Fibroblast of lung (primary cell): ENCODE data around the gene SMC1B. TPM values are rescaled to one million over a fixed set of nuclear protein-coding genes. Genes with fewer than 3 reads are reported as not detected.

ENCODE experiments used
- DNase-seq, 2 donors: peaks; one replicate each; pipeline versions ENCODE4 v3.0.0 to v3.0.0-alpha.2; 2010; ENCODE audit warnings: low read depth in 2 of 2
- H2AFZ ChIP-seq: 2 replicates; pipeline ENCODE4 v1.5.1; 2012; ENCODE audit warnings: low read length, control low read depth, inconsistent platforms
- H3K27ac ChIP-seq: 2 replicates; pipeline ENCODE4 v1.5.1; 2011; ENCODE audit warnings: low read length, control low read depth; ENCODE audit not compliant: insufficient read depth
- H3K27me3 ChIP-seq: 2 replicates; pipeline ENCODE4 v1.5.1; 2011; ENCODE audit warnings: mild to moderate bottlenecking, low read length; ENCODE audit not compliant: control insufficient read depth, insufficient read depth
- H3K36me3 ChIP-seq: 2 replicates; pipeline ENCODE4 v1.5.1; 2011; ENCODE audit warnings: low read length; ENCODE audit not compliant: control insufficient read depth, insufficient read depth
- H3K4me1 ChIP-seq: 2 replicates; pipeline ENCODE4 v1.5.1; 2011; ENCODE audit warnings: low read length; ENCODE audit not compliant: control insufficient read depth, insufficient read depth; ENCODE audit errors: extremely low read depth
- H3K4me2 ChIP-seq: 2 replicates; pipeline ENCODE4 v1.5.1; 2011; ENCODE audit warnings: low read length, control low read depth; ENCODE audit not compliant: insufficient read depth; ENCODE audit errors: extremely low read depth
- H3K4me3 ChIP-seq, 4 experiments: fragments of 200-600 bp in 1 of 4; sonication (generic) in 1 of 4; replicated peaks in 1 of 4; 2 replicates each; pipeline ENCODE4 v1.5.1; 2011 to 2016; ENCODE audit warnings: low read length in 4 of 4, low read depth in 3 of 4, mild to moderate bottlenecking in 3 of 4, control low read depth in 2 of 4, inconsistent platforms in 1 of 4, mixed read lengths in 1 of 4; ENCODE audit not compliant: insufficient read depth in 1 of 4; ENCODE audit errors: control extremely low read depth in 1 of 4
- H3K79me2 ChIP-seq: 2 replicates; pipeline ENCODE4 v1.5.1; 2012; ENCODE audit warnings: mild to moderate bottlenecking, low read length, inconsistent platforms; ENCODE audit not compliant: control insufficient read depth, insufficient read depth
- H3K9ac ChIP-seq: 2 replicates; pipeline ENCODE4 v1.5.1; 2011; ENCODE audit warnings: mild to moderate bottlenecking, low read length, control low read depth; ENCODE audit not compliant: insufficient read depth
- H3K9me3 ChIP-seq: 2 replicates; pipeline ENCODE4 v1.5.1; 2012; ENCODE audit warnings: low read depth, low read length; ENCODE audit not compliant: control insufficient read depth, insufficient read depth
- H4K20me1 ChIP-seq: 2 replicates; pipeline ENCODE4 v1.5.1; 2011; ENCODE audit warnings: low read length; ENCODE audit not compliant: control insufficient read depth, insufficient read depth; ENCODE audit errors: extremely low read depth
- EZH2 ChIP-seq: IDR thresholded peaks from 2 replicates; pipeline ENCODE4 v1.5.1; 2012; ENCODE audit warnings: low read length, control low read depth, mild to moderate bottlenecking; ENCODE audit errors: missing control alignments
- polyA plus RNA-seq, 2 donors: library from polyadenylated mRNA; depleted of rRNA in 1 of 2; stranded (reverse) in 1 of 2; unstranded in 1 of 2; fragments of >200 nt; gene quantifications; 2 replicates each; pipeline ENCODE4 v1.2.1, GENCODE V29; 2011 to 2012; ENCODE audit warnings: missing spikeins in 1 of 2
- total RNA-seq: library from RNA; depleted of rRNA; stranded (reverse); fragments of >200 nt; gene quantifications from 2 replicates; pipeline ENCODE4 v1.2.1, GENCODE V29; 2014
- TF ChIP-seq, protein P1 (sequence below), 2 donors: IDR thresholded peaks in 1 of 2; conservative IDR thresholded peaks in 1 of 2; 1 replicate in 1 of 2; 2 replicates in 1 of 2; pipeline ENCODE4 v1.5.1; 2011 to 2012; ENCODE audit warnings: low read length in 2 of 2, control low read depth in 1 of 2, inconsistent platforms in 1 of 2, low read depth in 1 of 2, mild to moderate bottlenecking in 1 of 2

The SMC1B gene
- total and polyA plus RNA-seq, 2 donors (not counting 1 experiment from before 2014, with no cell fraction given) = not detected

DNA sequence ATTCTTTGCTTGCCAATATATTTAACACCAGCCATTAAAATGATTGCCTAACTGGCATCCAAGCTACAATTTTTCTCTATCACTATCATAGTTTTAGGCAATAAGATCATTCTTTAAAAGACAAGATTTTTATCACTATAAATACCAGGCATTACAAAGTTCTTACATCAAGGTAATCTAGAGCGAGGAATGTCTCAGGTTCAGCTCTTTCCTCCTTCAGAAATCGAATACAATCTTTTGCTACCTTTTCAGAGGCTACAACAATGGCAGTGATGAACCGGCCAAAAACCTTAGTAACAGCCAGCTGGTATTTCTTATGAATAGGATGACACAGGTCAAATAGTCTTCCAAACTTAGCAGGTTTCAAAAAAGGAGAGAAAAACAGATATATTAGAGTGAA lies 23.9 kb downstream of the SMC1B start:
- Histone ChIP-seq H3K79me2 (no peaks in the 10 kb centered on the region), H3K36me3 (no peaks in the 10 kb centered on the region), H3K4me1 (no peaks in the 10 kb centered on the region), H3K4me2 (no peak overlapping the region), H3K27me3 (peaks cover 3% of the 10 kb centered on the region), H3K9ac (no peak overlapping the region), H3K9me3 (no peaks in the 10 kb centered on the region), H3K4me3 (no peak overlapping the region), H3K27ac (no peak overlapping the region), H2AFZ (no peak overlapping the region), H4K20me1 (no peaks in the 10 kb centered on the region)
- no peak for TF ChIP-seq EZH2
- TF ChIP-seq, protein P1, sequence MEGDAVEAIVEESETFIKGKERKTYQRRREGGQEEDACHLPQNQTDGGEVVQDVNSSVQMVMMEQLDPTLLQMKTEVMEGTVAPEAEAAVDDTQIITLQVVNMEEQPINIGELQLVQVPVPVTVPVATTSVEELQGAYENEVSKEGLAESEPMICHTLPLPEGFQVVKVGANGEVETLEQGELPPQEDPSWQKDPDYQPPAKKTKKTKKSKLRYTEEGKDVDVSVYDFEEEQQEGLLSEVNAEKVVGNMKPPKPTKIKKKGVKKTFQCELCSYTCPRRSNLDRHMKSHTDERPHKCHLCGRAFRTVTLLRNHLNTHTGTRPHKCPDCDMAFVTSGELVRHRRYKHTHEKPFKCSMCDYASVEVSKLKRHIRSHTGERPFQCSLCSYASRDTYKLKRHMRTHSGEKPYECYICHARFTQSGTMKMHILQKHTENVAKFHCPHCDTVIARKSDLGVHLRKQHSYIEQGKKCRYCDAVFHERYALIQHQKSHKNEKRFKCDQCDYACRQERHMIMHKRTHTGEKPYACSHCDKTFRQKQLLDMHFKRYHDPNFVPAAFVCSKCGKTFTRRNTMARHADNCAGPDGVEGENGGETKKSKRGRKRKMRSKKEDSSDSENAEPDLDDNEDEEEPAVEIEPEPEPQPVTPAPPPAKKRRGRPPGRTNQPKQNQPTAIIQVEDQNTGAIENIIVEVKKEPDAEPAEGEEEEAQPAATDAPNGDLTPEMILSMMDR (conservative IDR thresholded peaks at IDR 0.05 in 1 of 2, IDR thresholded peaks at IDR 0.05 in 1 of 2; ENCODE audit: low read depth in 1 of 2, low read length in 2 of 2) = no peak
- no peak for DNase-seq

DNA sequence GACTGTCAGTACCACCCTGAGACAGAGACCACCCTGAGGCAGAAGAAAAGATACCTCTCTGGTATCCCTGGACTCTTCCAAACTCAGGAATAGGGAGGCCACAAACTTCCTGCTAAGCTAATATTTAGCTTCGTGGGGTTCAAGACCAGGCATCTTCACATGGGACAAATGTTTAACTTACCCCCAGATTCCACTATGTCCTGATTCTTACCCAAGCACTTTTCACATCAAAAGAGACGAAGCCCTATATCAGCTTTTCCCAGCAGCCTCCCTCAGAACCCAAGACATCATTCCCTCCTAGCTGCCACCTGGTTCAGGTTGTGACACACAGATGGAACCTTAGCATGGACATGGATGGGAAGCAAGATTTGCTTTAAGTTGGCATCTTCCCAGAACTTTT lies 32.1 kb downstream of the SMC1B start:
- Histone ChIP-seq H3K4me3 (no peak overlapping the region), H3K27me3 (no peaks in the 10 kb centered on the region), H2AFZ (no peak overlapping the region), H4K20me1 (no peaks in the 10 kb centered on the region), H3K36me3 (no peaks in the 10 kb centered on the region), H3K4me1 (no peaks in the 10 kb centered on the region), H3K9me3 (no peaks in the 10 kb centered on the region), H3K9ac (no peak overlapping the region), H3K4me2 (no peak overlapping the region), H3K27ac (no peak overlapping the region), H3K79me2 (no peaks in the 10 kb centered on the region)
- DNase-seq = no peak
- TF ChIP-seq EZH2 = no peak
- TF ChIP-seq, protein P1 (conservative IDR thresholded peaks at IDR 0.05 in 1 of 2, IDR thresholded peaks at IDR 0.05 in 1 of 2; ENCODE audit: low read depth in 1 of 2, low read length in 2 of 2) = no peak

DNA sequence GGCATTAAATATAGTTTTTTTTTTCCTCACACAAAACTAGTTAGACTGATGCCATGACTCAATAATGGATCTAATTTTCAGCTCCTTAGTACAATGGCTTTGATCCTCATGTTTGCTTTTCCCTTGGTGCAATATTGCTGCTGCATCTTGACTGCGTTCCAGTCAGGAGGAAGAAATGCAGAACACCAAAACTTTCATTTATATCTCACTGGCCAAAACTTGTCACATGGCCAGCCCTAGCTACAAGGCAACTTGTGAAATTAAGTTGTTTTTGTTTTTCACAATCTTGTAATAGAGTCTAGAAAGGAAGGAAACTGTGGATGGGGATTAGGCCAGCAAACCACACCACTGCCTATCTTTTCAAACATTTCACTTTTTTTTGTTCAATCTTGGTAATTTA lies 36.7 kb downstream of the SMC1B start:
- H3K9ac ChIP-seq = no peak overlapping the region
- H4K20me1 ChIP-seq = no peaks in the 10 kb centered on the region
- peak in 1 of 2 donors; percentile 8 for DNase-seq
- no peaks in the 10 kb centered on the region for H3K36me3 ChIP-seq
- no peaks in the 10 kb centered on the region for H3K4me1 ChIP-seq
- H3K9me3 ChIP-seq = no peaks in the 10 kb centered on the region
- no peaks in the 10 kb centered on the region for H3K79me2 ChIP-seq
- TF ChIP-seq, protein P1 (conservative IDR thresholded peaks at IDR 0.05 in 1 of 2, IDR thresholded peaks at IDR 0.05 in 1 of 2; ENCODE audit: low read depth in 1 of 2, low read length in 2 of 2) = no peak
- no peak for TF ChIP-seq EZH2
- H3K27ac ChIP-seq = no peak overlapping the region
- no peaks in the 10 kb centered on the region for H3K27me3 ChIP-seq
- no peak overlapping the region for H3K4me3 ChIP-seq
- no peak overlapping the region for H3K4me2 ChIP-seq
- no peak overlapping the region for H2AFZ ChIP-seq
